ENCODE data around the gene SPC25. TPM values are rescaled to one million over a fixed set of nuclear protein-coding genes. Genes with fewer than 3 reads are reported as not detected.

The SPC25 gene
- total and polyA plus RNA-seq, 2 experiments from 2014 or later, result 23.4 to 72.7 TPM

GRCh38 chr2:168841445-168841844 lies 48.8 kb downstream of the SPC25 start:
- ATAC-seq (no peak), DNase-seq (ENCODE audit: low spot score) (no peak)
- no peak overlapping the region for H2AFZ ChIP-seq
- Mint-ChIP-seq H3K27me3 (ENCODE audit: insufficient read depth, low read depth, poor library complexity) (no peaks in the 10 kb centered on the region), H3K27ac (no peak overlapping the region), H3K4me3 (no peak overlapping the region), H3K9me3 (no peaks in the 10 kb centered on the region), H3K36me3 (ENCODE audit: low read depth) (no peaks in the 10 kb centered on the region), H3K4me1 (peaks cover 12% of the 10 kb centered on the region)
- no peak overlapping the region for H3K27ac ChIP-seq (ENCODE audit: low read depth)
- H3K36me3 ChIP-seq (ENCODE audit: insufficient read depth), result no peaks in the 10 kb centered on the region
- H3K4me1 ChIP-seq (ENCODE audit: insufficient read depth), result peaks cover 5% of the 10 kb centered on the region
- no peak overlapping the region for H3K4me3 ChIP-seq
- no peaks in the 10 kb centered on the region for H3F3A ChIP-seq (replicated peaks; ENCODE audit: low read depth)
- no peaks in the 10 kb centered on the region for H4K20me1 ChIP-seq (replicated peaks; ENCODE audit: insufficient read depth)
- H3K9me2 ChIP-seq (ENCODE audit: insufficient read depth), result no peaks in the 10 kb centered on the region
- TF ChIP-seq POLR2AphosphoS5 (IDR thresholded peaks at IDR 0.05; ENCODE audit: low read depth), result no peak
- H3K27me3 ChIP-seq (ENCODE audit: insufficient read depth), result no peaks in the 10 kb centered on the region
- no peaks in the 10 kb centered on the region for H3K79me2 ChIP-seq (replicated peaks; ENCODE audit: insufficient read depth)
- H3K4me2 ChIP-seq, result no peak overlapping the region

DNA sequence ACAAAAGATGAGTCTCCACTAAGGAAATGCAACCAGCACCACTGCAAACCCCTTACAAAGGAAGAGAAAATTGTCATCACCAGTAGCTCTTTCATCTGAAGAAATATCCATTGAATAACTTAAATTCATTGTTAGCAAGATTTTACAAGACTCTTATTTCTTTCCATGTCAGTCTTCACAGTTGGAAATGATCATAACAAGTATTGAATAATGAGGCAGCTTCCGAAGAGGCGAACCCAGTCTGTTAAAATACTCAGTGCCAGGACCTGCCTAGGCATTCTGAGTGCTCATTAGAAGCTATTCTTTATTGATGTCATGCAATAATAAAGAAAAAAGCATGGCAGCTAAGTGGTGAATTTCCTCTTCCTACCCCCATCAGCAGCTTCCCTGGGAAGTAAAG lies 54.3 kb downstream of the SPC25 start:
- no peaks in the 10 kb centered on the region for H3K79me2 ChIP-seq (replicated peaks; ENCODE audit: insufficient read depth)
- H3K9me3 Mint-ChIP-seq, result no peaks in the 10 kb centered on the region
- no peak for TF ChIP-seq EZH2 (IDR thresholded peaks at IDR 0.05; ENCODE audit: low read depth, unreplicated experiment)
- TF ChIP-seq, protein P1, sequence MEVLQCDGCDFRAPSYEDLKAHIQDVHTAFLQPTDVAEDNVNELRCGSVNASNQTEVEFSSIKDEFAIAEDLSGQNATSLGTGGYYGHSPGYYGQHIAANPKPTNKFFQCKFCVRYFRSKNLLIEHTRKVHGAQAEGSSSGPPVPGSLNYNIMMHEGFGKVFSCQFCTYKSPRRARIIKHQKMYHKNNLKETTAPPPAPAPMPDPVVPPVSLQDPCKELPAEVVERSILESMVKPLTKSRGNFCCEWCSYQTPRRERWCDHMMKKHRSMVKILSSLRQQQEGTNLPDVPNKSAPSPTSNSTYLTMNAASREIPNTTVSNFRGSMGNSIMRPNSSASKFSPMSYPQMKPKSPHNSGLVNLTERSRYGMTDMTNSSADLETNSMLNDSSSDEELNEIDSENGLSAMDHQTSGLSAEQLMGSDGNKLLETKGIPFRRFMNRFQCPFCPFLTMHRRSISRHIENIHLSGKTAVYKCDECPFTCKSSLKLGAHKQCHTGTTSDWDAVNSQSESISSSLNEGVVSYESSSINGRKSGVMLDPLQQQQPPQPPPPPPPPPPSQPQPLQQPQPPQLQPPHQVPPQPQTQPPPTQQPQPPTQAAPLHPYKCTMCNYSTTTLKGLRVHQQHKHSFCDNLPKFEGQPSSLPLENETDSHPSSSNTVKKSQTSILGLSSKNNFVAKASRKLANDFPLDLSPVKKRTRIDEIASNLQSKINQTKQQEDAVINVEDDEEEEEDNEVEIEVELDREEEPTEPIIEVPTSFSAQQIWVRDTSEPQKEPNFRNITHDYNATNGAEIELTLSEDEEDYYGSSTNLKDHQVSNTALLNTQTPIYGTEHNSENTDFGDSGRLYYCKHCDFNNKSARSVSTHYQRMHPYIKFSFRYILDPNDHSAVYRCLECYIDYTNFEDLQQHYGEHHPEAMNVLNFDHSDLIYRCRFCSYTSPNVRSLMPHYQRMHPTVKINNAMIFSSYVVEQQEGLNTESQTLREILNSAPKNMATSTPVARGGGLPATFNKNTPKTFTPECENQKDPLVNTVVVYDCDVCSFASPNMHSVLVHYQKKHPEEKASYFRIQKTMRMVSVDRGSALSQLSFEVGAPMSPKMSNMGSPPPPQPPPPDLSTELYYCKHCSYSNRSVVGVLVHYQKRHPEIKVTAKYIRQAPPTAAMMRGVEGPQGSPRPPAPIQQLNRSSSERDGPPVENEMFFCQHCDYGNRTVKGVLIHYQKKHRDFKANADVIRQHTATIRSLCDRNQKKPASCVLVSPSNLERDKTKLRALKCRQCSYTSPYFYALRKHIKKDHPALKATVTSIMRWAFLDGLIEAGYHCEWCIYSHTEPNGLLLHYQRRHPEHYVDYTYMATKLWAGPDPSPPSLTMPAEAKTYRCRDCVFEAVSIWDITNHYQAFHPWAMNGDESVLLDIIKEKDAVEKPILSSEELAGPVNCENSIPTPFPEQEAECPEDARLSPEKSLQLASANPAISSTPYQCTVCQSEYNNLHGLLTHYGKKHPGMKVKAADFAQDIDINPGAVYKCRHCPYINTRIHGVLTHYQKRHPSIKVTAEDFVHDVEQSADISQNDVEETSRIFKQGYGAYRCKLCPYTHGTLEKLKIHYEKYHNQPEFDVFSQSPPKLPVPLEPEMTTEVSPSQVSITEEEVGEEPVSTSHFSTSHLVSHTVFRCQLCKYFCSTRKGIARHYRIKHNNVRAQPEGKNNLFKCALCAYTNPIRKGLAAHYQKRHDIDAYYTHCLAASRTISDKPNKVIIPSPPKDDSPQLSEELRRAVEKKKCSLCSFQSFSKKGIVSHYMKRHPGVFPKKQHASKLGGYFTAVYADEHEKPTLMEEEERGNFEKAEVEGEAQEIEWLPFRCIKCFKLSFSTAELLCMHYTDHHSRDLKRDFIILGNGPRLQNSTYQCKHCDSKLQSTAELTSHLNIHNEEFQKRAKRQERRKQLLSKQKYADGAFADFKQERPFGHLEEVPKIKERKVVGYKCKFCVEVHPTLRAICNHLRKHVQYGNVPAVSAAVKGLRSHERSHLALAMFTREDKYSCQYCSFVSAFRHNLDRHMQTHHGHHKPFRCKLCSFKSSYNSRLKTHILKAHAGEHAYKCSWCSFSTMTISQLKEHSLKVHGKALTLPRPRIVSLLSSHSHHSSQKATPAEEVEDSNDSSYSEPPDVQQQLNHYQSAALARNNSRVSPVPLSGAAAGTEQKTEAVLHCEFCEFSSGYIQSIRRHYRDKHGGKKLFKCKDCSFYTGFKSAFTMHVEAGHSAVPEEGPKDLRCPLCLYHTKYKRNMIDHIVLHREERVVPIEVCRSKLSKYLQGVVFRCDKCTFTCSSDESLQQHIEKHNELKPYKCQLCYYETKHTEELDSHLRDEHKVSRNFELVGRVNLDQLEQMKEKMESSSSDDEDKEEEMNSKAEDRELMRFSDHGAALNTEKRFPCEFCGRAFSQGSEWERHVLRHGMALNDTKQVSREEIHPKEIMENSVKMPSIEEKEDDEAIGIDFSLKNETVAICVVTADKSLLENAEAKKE (CRISPR knock-in tag; IDR thresholded peaks at IDR 0.05), result no peak
- TF ChIP-seq CREB1 (CRISPR knock-in tag; IDR thresholded peaks at IDR 0.05; ENCODE audit: low read depth), result no peak
- no peak for TF ChIP-seq JUNB (IDR thresholded peaks at IDR 0.05; ENCODE audit: unreplicated experiment)
- H3K4me1 Mint-ChIP-seq, result no peaks in the 10 kb centered on the region; the same call in 2 of the 3 replicates
- H3K36me3 ChIP-seq (ENCODE audit: insufficient read depth), result no peaks in the 10 kb centered on the region
- H3K27ac ChIP-seq (ENCODE audit: low read depth), result no peak overlapping the region
- no peaks in the 10 kb centered on the region for H3K9me2 ChIP-seq (ENCODE audit: insufficient read depth)
- H3F3A ChIP-seq (replicated peaks; ENCODE audit: low read depth), result no peaks in the 10 kb centered on the region
- no peaks in the 10 kb centered on the region for H3K27me3 Mint-ChIP-seq (ENCODE audit: insufficient read depth, low read depth, poor library complexity)
- H3K4me2 ChIP-seq, result no peak overlapping the region
- H3K36me3 Mint-ChIP-seq (ENCODE audit: low read depth), result no peaks in the 10 kb centered on the region
- no peak overlapping the region for H2AFZ ChIP-seq
- H3K4me1 ChIP-seq (ENCODE audit: insufficient read depth), result no peaks in the 10 kb centered on the region
- DNase-seq (ENCODE audit: low spot score) (no peak), ATAC-seq (no peak)
- H3K4me3 ChIP-seq, result no peak overlapping the region
- no peaks in the 10 kb centered on the region for H3K27me3 ChIP-seq (ENCODE audit: insufficient read depth)
- H3K4me3 Mint-ChIP-seq, result no peak overlapping the region
- no peaks in the 10 kb centered on the region for H4K20me1 ChIP-seq (replicated peaks; ENCODE audit: insufficient read depth)
- H3K27ac Mint-ChIP-seq, result no peak overlapping the region
